Activated CD4-positive, alpha-beta memory T cell treated with anti-CD3 and anti-CD28 coated beads, Interleukin-2, amount 10 ng/mL, durations not matched to agents 7 days and 5 days (primary cell): ENCODE results near the gene ERFL. TPM values are rescaled to one million over a fixed set of nuclear protein-coding genes. Genes with fewer than 3 reads are reported as not detected.

Experiments used
- CTCF ChIA-PET: fragments of 350-600 bp; sonication (Branson Sonifier 250); formaldehyde crosslinking; loops from one replicate; lab custom pipeline; 2021; ENCODE audit warnings: antibody characterized with exemption, inconsistent platforms; lab: Charles Lee
- POLR2A ChIA-PET: fragments of 350-600 bp; sonication (Branson Sonifier 250); formaldehyde crosslinking; loops from one replicate; lab custom pipeline; 2021; ENCODE audit warnings: antibody characterized with exemption; lab: Charles Lee
- DNase-seq: peaks from one replicate; pipeline ENCODE4 v3.0.0-alpha.2; 2020
- H3K27ac Mint-ChIP-seq: one replicate; pipeline ENCODE4 v1.8.0; 2021; ENCODE audit warnings: mild to moderate bottlenecking, mixed read lengths
- H3K27me3 Mint-ChIP-seq: one replicate; pipeline ENCODE4 v1.8.0; 2021; ENCODE audit warnings: mixed read lengths
- H3K36me3 Mint-ChIP-seq: one replicate; pipeline ENCODE4 v1.8.0; 2021; ENCODE audit warnings: low read depth, mixed read lengths
- H3K4me1 Mint-ChIP-seq: one replicate; pipeline ENCODE4 v1.8.0; 2021; ENCODE audit warnings: mixed read lengths
- H3K4me3 Mint-ChIP-seq: one replicate; pipeline ENCODE4 v1.8.0; 2021; ENCODE audit warnings: mild to moderate bottlenecking, mixed read lengths
- H3K9me3 Mint-ChIP-seq: one replicate; pipeline ENCODE4 v1.8.0; 2021; ENCODE audit warnings: mixed read lengths
- total RNA-seq, 2 experiments: library from RNA; stranded (reverse); gene quantifications; one replicate each; pipeline ENCODE4 v1.2.3, GENCODE V29; 2021

ERFL gene
- total RNA-seq, 2 experiments from 2014 or later: 1.5 to 1.7 TPM

DNA sequence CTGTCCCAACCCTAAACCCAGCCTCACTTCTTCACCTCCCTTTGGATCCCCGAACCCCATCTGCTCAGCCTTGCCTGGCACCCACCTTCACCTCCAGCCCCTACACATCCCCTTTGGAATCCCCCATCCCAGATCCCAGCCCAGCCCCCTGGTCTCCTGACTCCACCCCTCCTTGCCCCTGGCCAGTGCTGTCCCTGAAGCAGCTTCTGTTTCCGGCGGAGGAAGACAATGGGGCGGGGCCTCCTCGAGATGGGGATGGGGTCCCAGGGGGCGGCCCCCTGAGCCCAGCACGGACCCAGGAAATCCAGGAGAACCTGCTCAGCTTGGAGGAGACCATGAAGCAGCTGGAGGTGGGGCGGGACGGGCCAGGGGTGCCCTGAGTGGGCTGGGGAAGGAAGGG, 22.0 kb downstream of the ERFL start:
- DNase-seq: no peak
- H3K4me3 Mint-ChIP-seq: no peak overlapping the region
- H3K27me3 Mint-ChIP-seq: peaks cover 9% of the 10 kb centered on the region
- no peaks in the 10 kb centered on the region for H3K9me3 Mint-ChIP-seq
- peaks cover 71% of the 10 kb centered on the region for H3K36me3 Mint-ChIP-seq
- H3K4me1 Mint-ChIP-seq: peaks cover 19% of the 10 kb centered on the region
- no peak overlapping the region for H3K27ac Mint-ChIP-seq
- ChIA-PET CTCF (interaction anchor here (0.8 kb wide), 1 partner anchor 35 kb away, joined by 3 read pairs; no protein-coding TSS in a partner anchor), POLR2A (interaction anchor here (0.9 to 15.7 kb wide), 4 partner anchors 19 to 46 kb away, joined by 3 to 166 read pairs (median 6); partner anchors contain the start of genes ARHGEF1 and RPS19)

DNA sequence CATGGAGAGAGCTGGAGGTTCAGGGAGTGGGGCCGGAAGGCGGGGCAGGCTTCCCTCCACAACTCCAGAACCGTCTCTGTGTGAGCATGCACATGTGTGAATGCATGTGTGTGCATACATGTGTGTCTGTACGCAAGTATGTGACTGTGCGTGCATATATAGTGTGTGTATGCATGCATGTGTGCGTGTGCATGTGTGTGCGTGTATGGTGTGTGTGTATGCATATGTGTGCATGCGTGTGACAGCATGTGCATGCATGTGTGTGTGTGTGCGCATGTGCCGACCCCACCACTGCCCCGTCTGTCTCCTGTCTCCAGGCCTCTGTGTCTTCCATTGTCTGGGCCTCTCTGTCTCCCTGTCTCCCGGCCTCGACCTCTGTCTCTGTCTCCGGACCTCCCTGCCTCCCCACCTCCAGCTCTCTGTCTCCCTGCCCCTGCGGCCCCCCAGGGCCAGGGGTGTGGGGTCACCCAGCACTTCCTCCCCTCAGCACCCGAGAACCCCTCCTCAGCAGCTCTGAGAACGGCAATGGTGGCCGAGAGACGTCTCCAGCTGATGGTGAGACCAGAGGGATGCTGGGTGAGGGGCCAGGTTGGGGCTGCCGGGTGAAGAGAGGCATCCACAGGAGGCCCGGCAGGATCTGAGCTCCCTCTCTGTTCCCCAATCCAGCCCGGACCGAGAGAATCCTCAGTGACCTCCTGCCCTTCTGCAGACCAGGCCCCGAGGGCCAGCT, 22.8 kb downstream of the ERFL start:
- peaks cover 2% of the 10 kb centered on the region for H3K27me3 Mint-ChIP-seq
- H3K4me1 Mint-ChIP-seq: peaks cover 18% of the 10 kb centered on the region
- no peak overlapping the region for H3K4me3 Mint-ChIP-seq
- H3K9me3 Mint-ChIP-seq: no peaks in the 10 kb centered on the region
- H3K27ac Mint-ChIP-seq: no peak overlapping the region
- peaks cover 71% of the 10 kb centered on the region for H3K36me3 Mint-ChIP-seq
- POLR2A ChIA-PET: interaction anchor here (0.9 to 15.7 kb wide), 7 partner anchors 10 to 45 kb away, joined by 3 to 166 read pairs (median 3); partner anchors contain the start of genes ARHGEF1 and RPS19
- no peak for DNase-seq
- CTCF ChIA-PET: interaction anchor here (1.0 kb wide), 1 partner anchor 32 kb away, joined by 3 read pairs; no protein-coding TSS in a partner anchor

DNA sequence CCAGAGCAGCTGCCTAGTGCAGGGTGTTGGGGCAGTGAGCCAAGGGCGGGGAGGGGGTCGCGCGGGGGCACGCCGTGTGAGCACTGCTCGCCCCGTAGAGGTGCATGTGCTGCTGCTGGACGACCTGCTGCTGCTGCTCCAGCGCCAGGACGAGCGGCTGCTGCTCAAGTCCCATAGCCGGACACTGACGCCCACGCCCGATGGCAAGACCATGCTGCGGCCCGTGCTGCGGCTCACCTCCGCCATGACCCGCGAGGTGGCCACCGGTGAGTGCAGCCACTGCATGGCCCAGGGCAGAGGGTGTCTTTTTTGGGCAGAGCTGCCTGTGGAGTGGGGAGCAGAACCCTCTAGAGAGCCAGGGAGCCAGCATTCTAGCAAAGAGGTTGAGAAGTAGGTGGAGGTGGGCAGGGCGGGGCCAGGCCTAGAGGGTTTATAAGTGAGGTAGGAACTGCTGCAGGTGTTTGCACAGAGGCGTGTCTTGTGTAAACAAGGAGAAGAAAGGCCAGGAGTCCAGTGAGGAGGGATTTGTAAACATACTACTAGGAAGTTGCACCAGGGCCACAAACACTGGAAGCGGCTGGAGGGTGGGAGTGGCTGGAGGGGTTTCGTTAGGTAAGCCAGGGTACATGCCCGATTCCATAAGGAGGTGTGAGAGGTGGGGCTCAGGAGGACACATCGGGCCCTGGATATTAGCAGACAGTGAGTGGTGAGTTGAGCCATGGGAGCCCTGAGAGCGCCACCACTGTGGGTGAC, 24.0 kb downstream of the ERFL start:
- POLR2A ChIA-PET: interaction anchor here (1.0 to 15.7 kb wide), 4 partner anchors 17 to 34 kb away, joined by 3 to 166 read pairs (median 4); partner anchors contain the start of gene ARHGEF1
- Mint-ChIP-seq H3K4me3 (no peak overlapping the region), H3K4me1 (peaks cover 17% of the 10 kb centered on the region), H3K36me3 (peaks cover 76% of the 10 kb centered on the region), H3K27me3 (no peaks in the 10 kb centered on the region), H3K9me3 (no peaks in the 10 kb centered on the region), H3K27ac (no peak overlapping the region)
- CTCF ChIA-PET: interaction anchor here (1.0 kb wide), 1 partner anchor 31 kb away, joined by 3 read pairs; no protein-coding TSS in a partner anchor
- DNase-seq: no peak

DNA sequence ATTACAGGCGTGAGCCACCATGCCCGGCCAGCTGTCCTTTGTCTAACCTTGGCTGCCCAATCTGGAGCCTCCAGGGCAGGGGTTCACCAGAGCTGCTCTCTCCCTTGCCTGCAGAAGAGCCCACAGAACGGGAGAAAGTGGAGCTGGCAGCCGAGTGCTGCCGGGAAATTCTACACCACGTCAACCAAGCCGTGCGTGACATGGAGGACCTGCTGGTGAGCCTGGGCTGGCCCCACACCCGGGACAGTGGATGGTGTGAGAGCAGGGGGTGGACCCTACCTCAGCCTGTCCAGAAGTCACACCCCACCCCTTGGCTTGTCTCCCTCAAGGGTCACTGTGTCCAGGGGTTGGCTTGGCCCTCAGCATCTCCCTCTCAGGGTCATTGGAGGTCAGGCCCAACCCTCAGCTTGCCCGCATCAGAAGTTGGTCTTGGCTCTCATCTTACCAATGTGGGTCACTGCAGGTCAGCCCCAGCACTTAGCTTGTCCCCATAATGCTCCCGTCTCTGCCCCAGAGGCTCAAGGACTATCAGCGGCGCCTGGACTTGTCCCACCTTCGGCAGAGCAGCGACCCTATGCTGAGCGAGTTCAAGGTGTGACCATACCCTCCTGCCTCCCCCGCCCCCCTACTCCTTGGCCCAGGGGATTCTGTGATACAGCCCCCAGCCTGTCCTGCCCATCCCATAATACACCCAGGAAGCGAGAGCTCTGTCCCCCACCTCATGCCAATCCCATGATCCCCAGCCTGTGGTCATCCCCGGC, 24.9 kb downstream of the ERFL start:
- CTCF ChIA-PET: interaction anchor here (1.3 kb wide), 1 partner anchor 30 kb away, joined by 6 read pairs; no protein-coding TSS in a partner anchor
- H3K36me3 Mint-ChIP-seq: peaks cover 78% of the 10 kb centered on the region
- no peak overlapping the region for H3K27ac Mint-ChIP-seq

DNA sequence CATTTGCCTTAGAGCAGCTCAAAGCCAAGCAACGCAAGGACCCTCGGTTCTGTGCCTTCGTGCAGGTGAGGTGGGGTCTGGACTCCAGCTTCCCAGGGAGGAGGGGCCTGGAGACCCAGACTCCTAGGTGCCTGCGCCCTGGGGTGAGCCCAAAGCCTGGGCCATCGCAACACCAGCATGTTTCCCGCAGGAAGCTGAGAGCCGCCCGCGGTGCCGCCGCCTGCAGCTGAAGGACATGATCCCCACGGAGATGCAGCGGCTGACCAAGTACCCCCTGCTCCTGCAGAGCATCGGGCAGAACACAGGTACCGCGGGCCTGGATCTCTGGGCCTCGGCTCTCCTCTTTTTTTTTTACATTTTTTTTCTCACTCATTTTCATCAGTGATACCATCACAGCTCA, 25.7 kb downstream of the ERFL start:
- Mint-ChIP-seq H3K36me3 (peaks cover 86% of the 10 kb centered on the region), H3K4me1 (peaks cover 23% of the 10 kb centered on the region), H3K4me3 (no peak overlapping the region), H3K27ac (no peak overlapping the region), H3K27me3 (no peaks in the 10 kb centered on the region), H3K9me3 (no peaks in the 10 kb centered on the region)
- POLR2A ChIA-PET: interaction anchor here (1.4 to 15.7 kb wide), 3 partner anchors 9 to 32 kb away, joined by 4 to 166 read pairs (median 13); partner anchors contain the start of gene ARHGEF1
- CTCF ChIA-PET: interaction anchor here (1.3 kb wide), 1 partner anchor 30 kb away, joined by 6 read pairs; no protein-coding TSS in a partner anchor
- DNase-seq: no peak

More for the DNA sequence above, 24.9 kb downstream of the ERFL start:
- DNase-seq: no peak
- peaks cover 21% of the 10 kb centered on the region for H3K4me1 Mint-ChIP-seq
- H3K9me3 Mint-ChIP-seq: no peaks in the 10 kb centered on the region
- no peak overlapping the region for H3K4me3 Mint-ChIP-seq
- H3K27me3 Mint-ChIP-seq: no peaks in the 10 kb centered on the region
- POLR2A ChIA-PET: interaction anchor here (1.4 to 15.7 kb wide), 3 partner anchors 8 to 33 kb away, joined by 4 to 166 read pairs (median 13); partner anchors contain the start of gene ARHGEF1

DNA sequence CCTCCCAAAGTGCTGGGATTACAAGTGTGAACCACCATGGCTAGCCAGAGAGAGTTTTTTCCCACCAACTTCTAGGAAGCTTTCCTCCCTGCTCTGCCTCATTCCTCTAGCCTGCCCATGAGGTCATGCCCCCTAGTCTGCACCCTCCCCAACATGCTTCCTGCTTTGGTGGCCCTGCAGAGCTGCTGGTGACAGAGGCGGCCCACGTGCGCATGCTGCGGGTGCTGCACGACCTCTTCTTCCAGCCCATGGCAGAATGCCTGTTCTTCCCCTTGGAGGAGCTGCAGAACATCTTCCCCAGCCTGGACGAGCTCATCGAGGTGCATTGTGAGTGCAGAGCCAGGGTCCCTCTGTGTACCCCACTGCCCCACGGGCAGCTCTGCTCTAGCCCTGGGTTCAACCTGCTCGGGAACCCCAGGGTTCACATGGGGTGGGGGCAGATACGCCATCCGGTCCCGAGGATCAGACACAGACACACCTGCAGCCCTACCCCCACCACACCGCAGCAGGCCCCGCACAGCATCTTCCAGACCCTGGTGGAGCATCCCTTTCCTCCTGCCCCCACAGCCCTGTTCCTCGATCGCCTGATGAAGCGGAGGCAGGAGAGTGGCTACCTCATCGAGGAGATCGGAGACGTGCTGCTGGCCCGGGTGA, 26.4 kb downstream of the ERFL start:
- POLR2A ChIA-PET: interaction anchor here (1.0 to 15.7 kb wide), 4 partner anchors 10 to 37 kb away, joined by 3 to 166 read pairs (median 8); partner anchors contain the start of gene ARHGEF1
- H3K4me3 Mint-ChIP-seq: no peak overlapping the region
- H3K27ac Mint-ChIP-seq: no peak overlapping the region
- no peaks in the 10 kb centered on the region for H3K27me3 Mint-ChIP-seq
- peaks cover 81% of the 10 kb centered on the region for H3K36me3 Mint-ChIP-seq
- CTCF ChIA-PET: interaction anchor here (1.3 kb wide), 1 partner anchor 29 kb away, joined by 6 read pairs; no protein-coding TSS in a partner anchor
- no peak for DNase-seq
- H3K9me3 Mint-ChIP-seq: no peaks in the 10 kb centered on the region
- H3K4me1 Mint-ChIP-seq: peaks cover 22% of the 10 kb centered on the region

DNA sequence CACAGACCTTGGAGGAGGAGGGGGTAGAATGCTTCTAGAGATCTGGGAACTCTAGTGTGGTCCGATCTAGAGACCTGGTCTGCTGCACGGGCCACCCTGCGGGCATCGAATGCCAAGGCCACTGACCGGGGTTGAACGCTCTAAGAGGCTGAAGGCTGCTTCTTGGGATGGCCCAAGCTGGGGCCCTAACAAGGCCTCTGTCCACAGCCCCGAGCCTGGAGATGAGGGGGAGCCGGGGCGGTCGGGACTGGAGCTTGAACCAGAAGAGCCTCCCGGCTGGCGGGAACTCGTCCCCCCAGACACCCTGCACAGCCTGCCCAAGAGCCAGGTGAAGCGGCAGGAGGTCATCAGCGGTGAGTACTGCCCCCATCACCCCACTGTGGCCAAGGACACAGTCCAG, 30.0 kb downstream of the ERFL start:
- ChIA-PET POLR2A (interaction anchor here (2.0 to 15.7 kb wide), 2 partner anchors 11 to 14 kb away, joined by 7 to 166 read pairs; partner anchors contain the start of gene ARHGEF1), CTCF (interaction anchor here (0.5 kb wide), 1 partner anchor 471 kb away, joined by 3 read pairs; the partner anchor contains the start of gene B3GNT8)
- Mint-ChIP-seq H3K27ac (no peak overlapping the region), H3K36me3 (peaks cover 71% of the 10 kb centered on the region), H3K4me1 (peaks cover 24% of the 10 kb centered on the region), H3K9me3 (no peaks in the 10 kb centered on the region), H3K27me3 (no peaks in the 10 kb centered on the region), H3K4me3 (no peak overlapping the region)
- no peak for DNase-seq

DNA sequence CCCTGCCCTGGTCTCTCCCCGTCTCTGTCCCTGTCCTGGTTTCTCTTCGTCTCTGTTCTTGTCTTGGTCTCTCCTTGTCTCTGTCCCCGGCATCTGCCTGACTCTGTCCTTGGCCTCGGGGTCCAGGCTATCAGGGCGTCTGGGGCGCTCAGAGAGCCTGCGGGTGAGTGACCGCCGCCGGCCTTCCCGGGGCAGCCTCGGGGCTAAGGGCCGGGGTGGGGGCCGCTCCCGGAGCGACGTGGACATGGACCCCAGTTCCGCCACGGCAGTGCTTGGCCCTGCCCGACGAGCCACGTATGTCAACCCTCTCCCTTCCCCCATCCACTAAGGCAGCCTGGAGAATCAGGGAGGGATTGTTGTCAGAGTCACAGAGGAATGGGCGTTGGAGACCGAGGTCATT, 30.4 kb downstream of the ERFL start:
- POLR2A ChIA-PET: interaction anchor here (2.0 to 15.7 kb wide), 2 partner anchors 10 to 14 kb away, joined by 7 to 166 read pairs; partner anchors contain the start of gene ARHGEF1
- Mint-ChIP-seq H3K27ac (no peak overlapping the region), H3K9me3 (no peaks in the 10 kb centered on the region), H3K4me3 (no peak overlapping the region), H3K27me3 (no peaks in the 10 kb centered on the region), H3K36me3 (peaks cover 70% of the 10 kb centered on the region), H3K4me1 (peaks cover 28% of the 10 kb centered on the region)
- no peak for DNase-seq
- CTCF ChIA-PET: no interaction called here

DNA sequence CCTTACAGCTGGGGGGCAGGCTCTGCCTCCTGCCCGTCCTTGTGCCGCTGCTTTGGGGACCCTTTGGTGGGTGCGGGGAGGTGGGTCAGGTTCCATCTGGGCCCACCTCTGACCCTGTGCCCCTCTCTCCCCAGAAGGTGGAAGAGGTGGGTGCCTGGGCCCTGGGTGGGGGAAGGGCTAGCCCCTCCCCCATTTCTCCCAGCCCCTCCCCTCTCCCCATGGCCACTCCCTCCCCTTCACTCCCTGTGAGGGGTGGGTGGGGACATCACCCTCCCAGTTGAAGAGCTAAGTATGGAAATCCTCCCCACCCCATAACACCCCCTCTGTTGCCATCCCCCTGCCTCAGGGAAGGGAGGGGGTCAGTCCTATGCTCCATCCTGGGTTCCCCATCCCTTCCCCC, 31.1 kb downstream of the ERFL start:
- peaks cover 66% of the 10 kb centered on the region for H3K36me3 Mint-ChIP-seq

DNA sequence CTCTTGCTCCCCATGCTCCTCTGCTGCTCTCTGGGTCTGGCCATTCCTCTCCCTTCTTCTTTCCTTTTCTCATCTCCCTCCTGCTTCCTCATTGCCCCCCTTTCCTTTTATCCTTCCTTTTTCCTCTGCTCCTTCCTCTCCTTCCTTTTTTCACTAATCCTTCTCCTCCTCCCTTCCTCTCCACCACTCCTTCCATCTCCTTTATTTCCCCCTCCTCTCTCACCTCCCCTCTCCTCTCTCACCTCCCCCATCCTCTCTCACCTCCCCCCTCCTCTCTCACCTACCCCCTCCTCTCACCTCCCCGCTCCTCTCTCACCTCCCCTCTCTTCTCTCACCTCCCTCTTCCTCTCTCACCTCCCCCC, 31.7 kb downstream of the ERFL start:
- Mint-ChIP-seq H3K4me3 (no peak overlapping the region), H3K4me1 (peaks cover 38% of the 10 kb centered on the region), H3K9me3 (no peaks in the 10 kb centered on the region), H3K27me3 (no peaks in the 10 kb centered on the region), H3K36me3 (peaks cover 63% of the 10 kb centered on the region), H3K27ac (no peak overlapping the region)
- POLR2A ChIA-PET: interaction anchor here (1.0 to 1.4 kb wide), 2 partner anchors 14 to 24 kb away, joined by 4 to 6 read pairs; no protein-coding TSS in a partner anchor
- DNase-seq: no peak
- CTCF ChIA-PET: no interaction called here

More for the DNA sequence above, 31.1 kb downstream of the ERFL start:
- DNase-seq: no peak
- Mint-ChIP-seq H3K4me1 (peaks cover 32% of the 10 kb centered on the region), H3K27me3 (no peaks in the 10 kb centered on the region), H3K9me3 (no peaks in the 10 kb centered on the region), H3K4me3 (no peak overlapping the region), H3K27ac (no peak overlapping the region)
- ChIA-PET CTCF (no interaction called here), POLR2A (interaction anchor here (2.0 to 15.7 kb wide), 2 partner anchors 10 to 15 kb away, joined by 7 to 166 read pairs; partner anchors contain the start of gene ARHGEF1)

DNA sequence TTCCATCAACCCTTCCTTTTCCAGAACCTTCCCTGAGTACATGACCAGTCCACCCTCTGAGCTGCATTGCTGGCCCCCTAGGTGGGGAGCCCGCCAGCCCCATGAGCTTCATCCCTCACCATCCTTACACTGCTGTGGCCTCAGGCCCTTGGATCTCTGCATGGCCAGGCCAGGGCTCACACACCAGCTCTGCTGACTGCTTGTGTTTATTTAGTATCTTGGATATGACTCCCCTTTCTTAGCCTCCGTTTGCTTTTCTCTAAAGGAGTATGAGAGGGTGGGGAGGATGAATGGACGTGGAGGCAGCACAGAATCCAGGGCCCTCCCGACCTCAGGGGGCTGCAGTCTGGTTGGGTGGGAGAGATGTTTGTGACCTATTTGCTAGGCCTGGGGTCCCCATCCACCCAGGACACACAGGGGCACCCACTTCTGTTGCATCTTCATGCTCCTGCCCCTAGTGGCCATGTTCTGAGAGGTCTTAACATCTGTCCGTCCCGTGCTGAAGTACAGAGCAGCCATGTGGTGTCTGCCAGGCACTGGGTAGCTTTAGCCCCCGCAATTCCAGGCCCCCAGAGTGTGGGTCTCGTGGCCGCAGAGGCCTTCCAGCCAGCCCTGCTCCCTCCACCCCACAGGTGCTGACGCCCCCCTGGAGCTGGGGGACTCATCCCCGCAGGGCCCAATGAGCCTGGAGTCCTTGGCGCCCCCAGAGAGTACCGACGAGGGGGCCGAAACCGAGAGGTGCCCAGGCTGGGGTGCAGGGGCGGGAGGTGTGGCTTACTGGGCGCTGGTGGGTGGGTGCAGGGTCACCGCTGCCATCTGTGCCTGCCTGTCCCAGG, 32.3 kb downstream of the ERFL start:
- Mint-ChIP-seq H3K27me3 (no peaks in the 10 kb centered on the region), H3K9me3 (no peaks in the 10 kb centered on the region), H3K4me3 (no peak overlapping the region), H3K4me1 (peaks cover 41% of the 10 kb centered on the region), H3K27ac (peak overlapping the region; percentile 31), H3K36me3 (peaks cover 64% of the 10 kb centered on the region)
- CTCF ChIA-PET: no interaction called here
- POLR2A ChIA-PET: interaction anchor here (1.0 to 1.4 kb wide), 6 partner anchors 9 to 30 kb away, joined by 3 to 6 read pairs (median 4); no protein-coding TSS in a partner anchor
- DNase-seq: no peak
